HuH-7.5 (cell line): ENCODE measurements around the gene LRRC51.

Experiments
- DNase-seq: peaks from one replicate; pipeline ENCODE4 v3.0.0; 2011; ENCODE audit warnings: low spot score

Gene LRRC51

GRCh38 chr11:72070491-72070890 is 10.2 kb upstream of the LRRC51 start:
- DNase-seq = no peak

GRCh38 chr11:72072348-72072747 is 8.3 kb upstream of the LRRC51 start:
- no peak for DNase-seq

- DNase-seq = no peak
Observed at GRCh38 chr11:72075109-72075508, 5.5 kb upstream of the LRRC51 start.

- DNase-seq = no peak
Observed at GRCh38 chr11:72075756-72076155, 4.9 kb upstream of the LRRC51 start.

- no peak for DNase-seq
Observed at GRCh38 chr11:72078477-72078876, 2.2 kb upstream of the LRRC51 start.

GRCh38 chr11:72079819-72080325 is 778 bp upstream of the LRRC51 start:
- DNase-seq = peak; percentile 23

GRCh38 chr11:72081184-72081644 is 564 bp downstream of the LRRC51 start:
- no peak for DNase-seq

GRCh38 chr11:72081821-72082453 is 1.3 kb downstream of the LRRC51 start:
- no peak for DNase-seq

GRCh38 chr11:72083414-72083813 is 2.8 kb downstream of the LRRC51 start:
- DNase-seq = no peak

- DNase-seq = no peak
Observed at GRCh38 chr11:72084076-72084475, 3.4 kb downstream of the LRRC51 start.

- no peak for DNase-seq
Observed at GRCh38 chr11:72084965-72085364, 4.3 kb downstream of the LRRC51 start.

- DNase-seq = no peak
Observed at GRCh38 chr11:72085621-72086351, 5.1 kb downstream of the LRRC51 start.

GRCh38 chr11:72088076-72088808 is 7.6 kb downstream of the LRRC51 start:
- DNase-seq = no peak

- peak; percentile 49 for DNase-seq
Observed at GRCh38 chr11:72091292-72091691, 10.6 kb downstream of the LRRC51 start.

GRCh38 chr11:72098741-72099140 is 18.1 kb downstream of the LRRC51 start:
- no peak for DNase-seq

GRCh38 chr11:72100009-72100408 is 19.4 kb downstream of the LRRC51 start:
- DNase-seq = no peak

- DNase-seq = no peak
Observed at GRCh38 chr11:72100462-72100861, 19.8 kb downstream of the LRRC51 start.

- DNase-seq = no peak
Observed at GRCh38 chr11:72102162-72102561, 21.5 kb downstream of the LRRC51 start.

GRCh38 chr11:72102631-72102945 is 21.9 kb downstream of the LRRC51 start:
- no peak for DNase-seq

- peak; percentile 74 for DNase-seq
Observed at GRCh38 chr11:72102946-72103753, 22.5 kb downstream of the LRRC51 start, which contains the start of gene LAMTOR1. LAMTOR1 (minus strand) TSS chr11:72103297; CDS start chr11:72103224, 73 bp downstream.

- DNase-seq = no peak
Observed at GRCh38 chr11:72103754-72104167, 23.1 kb downstream of the LRRC51 start.

- DNase-seq = no peak
Observed at GRCh38 chr11:72105888-72106287, 25.2 kb downstream of the LRRC51 start, which contains the start of gene TOMT. TOMT (plus strand) TSS chr11:72105924; CDS start chr11:72105952, 28 bp downstream.
